SK-N-SH treated with all-trans-retinoic acid at 6 μM for 48 hours (cell line): ENCODE data around the gene ATP2B1.

Source experiments
- ATAC-seq: fragments of 200-7000 bp; cut with Tn5 transposase; 3 replicates; pipeline ENCODE4 v1.9.1; 2020; ENCODE audit warnings: mild to moderate bottlenecking, moderate library complexity
- ARNTL ChIP-seq: fragments of 450-650 bp; formaldehyde crosslinking; IDR thresholded peaks from 2 replicates; pipeline ENCODE4 v1.5.0; 2020; ENCODE audit warnings: low read depth, mild to moderate bottlenecking, moderate library complexity, borderline replicate concordance
- CSDC2 ChIP-seq: fragments of 250-450 bp; sonication (Bioruptor Pico); IDR thresholded peaks from 2 replicates; pipeline ENCODE4 v1.5.0; 2020; ENCODE audit warnings: mild to moderate bottlenecking, moderate library complexity
- CSRNP3 ChIP-seq: fragments of 250-450 bp; sonication (Bioruptor Pico); IDR thresholded peaks from 2 replicates; pipeline ENCODE4 v1.5.1; 2021; ENCODE audit warnings: mild to moderate bottlenecking, moderate library complexity
- ESRRG ChIP-seq: fragments of 250-450 bp; sonication (Bioruptor Pico); IDR thresholded peaks from 2 replicates; pipeline ENCODE4 v1.6.1; 2021; ENCODE audit warnings: mild to moderate bottlenecking
- GLIS3 ChIP-seq: fragments of 250-450 bp; sonication (Bioruptor Pico); IDR thresholded peaks from 2 replicates; pipeline ENCODE4 v1.5.0; 2020; ENCODE audit warnings: mild to moderate bottlenecking, moderate library complexity
- ISL1 ChIP-seq: fragments of 250-450 bp; sonication (Bioruptor Pico); IDR thresholded peaks from 2 replicates; pipeline ENCODE4 v2.1.2; 2022; ENCODE audit warnings: mild to moderate bottlenecking, moderate library complexity
- OSR1 ChIP-seq: fragments of 250-450 bp; sonication (Bioruptor Pico); IDR thresholded peaks from 2 replicates; pipeline ENCODE4 v1.8.0; 2022; ENCODE audit warnings: moderate library complexity, mild to moderate bottlenecking, inconsistent platforms
- POU6F1 ChIP-seq: fragments of 250-450 bp; sonication (Bioruptor Pico); IDR thresholded peaks from 2 replicates; pipeline ENCODE4 v1.8.0; 2021; ENCODE audit warnings: low read depth, mild to moderate bottlenecking, moderate library complexity, borderline replicate concordance
- PPARA ChIP-seq: fragments of 250-450 bp; sonication (Bioruptor Pico); IDR thresholded peaks from 2 replicates; pipeline ENCODE4 v1.5.0; 2020; ENCODE audit warnings: mild to moderate bottlenecking, borderline replicate concordance
- RARB ChIP-seq: fragments of 250-450 bp; sonication (Bioruptor Pico); IDR thresholded peaks from 2 replicates; pipeline ENCODE4 v1.8.0; 2021; ENCODE audit warnings: mild to moderate bottlenecking, moderate library complexity
- SNAI2 ChIP-seq: fragments of 250-450 bp; sonication (Bioruptor Pico); IDR thresholded peaks from 2 replicates; pipeline ENCODE4 v1.5.0; 2020; ENCODE audit warnings: mild to moderate bottlenecking, moderate library complexity
- TCF4 ChIP-seq: fragments of 250-450 bp; sonication (Bioruptor Pico); IDR thresholded peaks from 2 replicates; pipeline ENCODE4 v1.8.0; 2021; ENCODE audit warnings: mild to moderate bottlenecking, moderate library complexity, borderline replicate concordance
- TOX ChIP-seq: fragments of 250-450 bp; sonication (Bioruptor Pico); IDR thresholded peaks from 2 replicates; pipeline ENCODE4 v1.8.0; 2021; ENCODE audit warnings: mild to moderate bottlenecking, moderate library complexity, borderline replicate concordance
- ZC3H10 ChIP-seq: fragments of 250-450 bp; sonication (Bioruptor Pico); IDR thresholded peaks from 2 replicates; pipeline ENCODE4 v1.5.1; 2021; ENCODE audit warnings: mild to moderate bottlenecking, moderate library complexity
- ZFP3 ChIP-seq: fragments of 250-450 bp; sonication (Bioruptor Pico); IDR thresholded peaks from 2 replicates; pipeline ENCODE4 v1.5.0; 2020; ENCODE audit warnings: mild to moderate bottlenecking, moderate library complexity
- ZFP30 ChIP-seq: fragments of 450-650 bp; formaldehyde crosslinking; IDR thresholded peaks from 2 replicates; pipeline ENCODE4 v1.5.0; 2022; ENCODE audit warnings: mild to moderate bottlenecking, moderate library complexity
- ZNF565 ChIP-seq: fragments of 450-650 bp; formaldehyde crosslinking; conservative IDR thresholded peaks from 2 replicates; pipeline ENCODE4 v1.5.0; 2020; ENCODE audit warnings: low read depth, mild to moderate bottlenecking, moderate library complexity
- ZNF70 ChIP-seq: fragments of 450-650 bp; formaldehyde crosslinking; IDR thresholded peaks from 2 replicates; pipeline ENCODE4 v1.5.0; 2020; ENCODE audit warnings: mild to moderate bottlenecking, moderate library complexity
- ZNF8 ChIP-seq: fragments of 450-650 bp; formaldehyde crosslinking; IDR thresholded peaks from 2 replicates; pipeline ENCODE4 v1.5.0; 2020; ENCODE audit warnings: mild to moderate bottlenecking, moderate library complexity
- TF ChIP-seq, protein P1 (sequence below): fragments of 250-450 bp; sonication (Bioruptor Pico); IDR thresholded peaks from 2 replicates; pipeline ENCODE4 v1.8.0; 2020; ENCODE audit warnings: mild to moderate bottlenecking, moderate library complexity, borderline replicate concordance
- TF ChIP-seq, protein P2 (sequence below): fragments of 250-450 bp; sonication (Bioruptor Pico); IDR thresholded peaks from 2 replicates; pipeline ENCODE4 v1.5.0; 2020; ENCODE audit warnings: mild to moderate bottlenecking, moderate library complexity

Gene ATP2B1

DNA sequence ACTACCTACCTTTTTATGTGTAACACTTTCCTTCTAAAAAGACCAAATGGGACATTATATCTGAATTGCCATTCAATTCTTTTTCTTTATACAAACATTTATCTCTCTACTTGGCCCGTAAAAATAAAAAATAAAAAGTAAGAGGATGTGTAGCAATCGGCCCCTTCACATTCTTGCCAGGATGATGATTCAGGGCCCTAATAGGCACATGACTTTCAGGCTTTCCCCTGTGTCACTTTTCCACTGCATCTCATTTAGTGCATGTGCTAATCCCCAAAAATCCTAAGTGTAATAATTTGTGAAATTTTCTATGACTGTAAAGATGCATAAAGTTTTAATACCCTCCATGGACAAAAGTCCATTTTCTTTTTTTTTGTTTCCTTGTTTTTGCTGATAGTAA is 23.0 kb upstream of the ATP2B1 start (continued):
- TF ChIP-seq CSRNP3 (CRISPR knock-in tag) (no peak), RARB (CRISPR knock-in tag) (no peak), ZFP3 (CRISPR knock-in tag) (no peak), ESRRG (CRISPR knock-in tag) (no peak), ZC3H10 (CRISPR knock-in tag) (no peak)

DNA sequence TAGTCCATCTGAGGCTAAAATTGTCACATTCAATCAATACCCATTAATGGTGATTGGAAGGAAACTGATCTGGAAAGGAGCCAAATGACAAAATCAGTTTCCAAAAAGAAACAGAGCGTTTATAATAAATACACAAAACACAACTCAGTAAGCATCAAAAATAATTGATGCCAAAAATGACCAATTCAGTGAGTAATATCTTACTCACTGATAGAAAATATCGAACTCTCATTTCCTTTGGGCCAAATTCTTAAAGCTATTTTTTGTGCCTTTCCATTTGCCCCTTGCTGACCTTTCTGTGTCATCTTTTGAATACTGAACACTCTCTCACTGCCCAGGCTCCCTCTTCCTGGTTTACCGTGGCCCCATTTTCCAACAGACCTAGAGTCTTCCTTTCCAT is 22.5 kb upstream of the ATP2B1 start:
- peak; percentile 21 for ATAC-seq
- no peak for TF ChIP-seq TOX (CRISPR knock-in tag)
- TF ChIP-seq CSRNP3 (CRISPR knock-in tag), result no peak
- TF ChIP-seq, protein P1, sequence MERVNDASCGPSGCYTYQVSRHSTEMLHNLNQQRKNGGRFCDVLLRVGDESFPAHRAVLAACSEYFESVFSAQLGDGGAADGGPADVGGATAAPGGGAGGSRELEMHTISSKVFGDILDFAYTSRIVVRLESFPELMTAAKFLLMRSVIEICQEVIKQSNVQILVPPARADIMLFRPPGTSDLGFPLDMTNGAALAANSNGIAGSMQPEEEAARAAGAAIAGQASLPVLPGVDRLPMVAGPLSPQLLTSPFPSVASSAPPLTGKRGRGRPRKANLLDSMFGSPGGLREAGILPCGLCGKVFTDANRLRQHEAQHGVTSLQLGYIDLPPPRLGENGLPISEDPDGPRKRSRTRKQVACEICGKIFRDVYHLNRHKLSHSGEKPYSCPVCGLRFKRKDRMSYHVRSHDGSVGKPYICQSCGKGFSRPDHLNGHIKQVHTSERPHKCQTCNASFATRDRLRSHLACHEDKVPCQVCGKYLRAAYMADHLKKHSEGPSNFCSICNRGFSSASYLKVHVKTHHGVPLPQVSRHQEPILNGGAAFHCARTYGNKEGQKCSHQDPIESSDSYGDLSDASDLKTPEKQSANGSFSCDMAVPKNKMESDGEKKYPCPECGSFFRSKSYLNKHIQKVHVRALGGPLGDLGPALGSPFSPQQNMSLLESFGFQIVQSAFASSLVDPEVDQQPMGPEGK, result no peak
- no peak for TF ChIP-seq ZFP30 (CRISPR knock-in tag)
- TF ChIP-seq, protein P2, sequence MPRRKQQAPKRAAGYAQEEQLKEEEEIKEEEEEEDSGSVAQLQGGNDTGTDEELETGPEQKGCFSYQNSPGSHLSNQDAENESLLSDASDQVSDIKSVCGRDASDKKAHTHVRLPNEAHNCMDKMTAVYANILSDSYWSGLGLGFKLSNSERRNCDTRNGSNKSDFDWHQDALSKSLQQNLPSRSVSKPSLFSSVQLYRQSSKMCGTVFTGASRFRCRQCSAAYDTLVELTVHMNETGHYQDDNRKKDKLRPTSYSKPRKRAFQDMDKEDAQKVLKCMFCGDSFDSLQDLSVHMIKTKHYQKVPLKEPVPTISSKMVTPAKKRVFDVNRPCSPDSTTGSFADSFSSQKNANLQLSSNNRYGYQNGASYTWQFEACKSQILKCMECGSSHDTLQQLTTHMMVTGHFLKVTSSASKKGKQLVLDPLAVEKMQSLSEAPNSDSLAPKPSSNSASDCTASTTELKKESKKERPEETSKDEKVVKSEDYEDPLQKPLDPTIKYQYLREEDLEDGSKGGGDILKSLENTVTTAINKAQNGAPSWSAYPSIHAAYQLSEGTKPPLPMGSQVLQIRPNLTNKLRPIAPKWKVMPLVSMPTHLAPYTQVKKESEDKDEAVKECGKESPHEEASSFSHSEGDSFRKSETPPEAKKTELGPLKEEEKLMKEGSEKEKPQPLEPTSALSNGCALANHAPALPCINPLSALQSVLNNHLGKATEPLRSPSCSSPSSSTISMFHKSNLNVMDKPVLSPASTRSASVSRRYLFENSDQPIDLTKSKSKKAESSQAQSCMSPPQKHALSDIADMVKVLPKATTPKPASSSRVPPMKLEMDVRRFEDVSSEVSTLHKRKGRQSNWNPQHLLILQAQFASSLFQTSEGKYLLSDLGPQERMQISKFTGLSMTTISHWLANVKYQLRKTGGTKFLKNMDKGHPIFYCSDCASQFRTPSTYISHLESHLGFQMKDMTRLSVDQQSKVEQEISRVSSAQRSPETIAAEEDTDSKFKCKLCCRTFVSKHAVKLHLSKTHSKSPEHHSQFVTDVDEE, result no peak
- TF ChIP-seq SNAI2 (CRISPR knock-in tag), result no peak
- no peak for TF ChIP-seq POU6F1
- no peak for TF ChIP-seq TCF4
- TF ChIP-seq OSR1 (CRISPR knock-in tag), result no peak
- no peak for TF ChIP-seq ARNTL (CRISPR knock-in tag)
- no peak for TF ChIP-seq ISL1 (CRISPR knock-in tag)
- no peak for TF ChIP-seq ZFP3 (CRISPR knock-in tag)

DNA sequence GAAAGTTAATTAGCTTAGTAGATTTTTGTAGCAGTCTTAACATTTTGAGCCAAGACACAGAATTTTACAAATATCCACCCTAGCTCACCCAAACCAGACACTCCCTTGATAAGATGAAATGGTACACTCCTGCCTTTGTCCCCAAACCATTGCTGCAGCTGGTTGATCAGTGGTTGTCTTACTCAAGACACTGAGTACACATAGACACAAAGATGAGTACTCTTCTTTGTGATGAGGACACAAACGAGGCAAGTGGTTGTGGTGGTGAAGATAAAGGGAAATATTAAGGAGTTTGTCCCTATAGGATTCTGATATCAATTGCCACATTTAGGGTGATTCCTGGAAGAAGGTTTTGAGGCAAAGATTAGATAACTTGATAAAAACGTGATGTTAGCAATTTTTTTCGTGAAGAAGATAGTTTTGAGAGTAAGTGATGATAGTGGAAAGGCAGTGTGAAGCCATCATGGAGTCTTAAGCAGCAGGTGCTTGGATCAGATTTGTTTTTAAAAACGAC is 21.4 kb upstream of the ATP2B1 start:
- TF ChIP-seq, protein P2, result no peak
- TF ChIP-seq ZNF70 (CRISPR knock-in tag) (no peak), TOX (CRISPR knock-in tag) (no peak), CSDC2 (CRISPR knock-in tag) (no peak), ZC3H10 (CRISPR knock-in tag) (no peak), CSRNP3 (CRISPR knock-in tag) (no peak), ZNF8 (CRISPR knock-in tag) (no peak), ZFP30 (CRISPR knock-in tag) (no peak), PPARA (CRISPR knock-in tag) (no peak), GLIS3 (CRISPR knock-in tag) (no peak), SNAI2 (CRISPR knock-in tag) (no peak), ZNF565 (CRISPR knock-in tag) (no peak)
- no peak for ATAC-seq
